A204.1 (cell line): Measurements from ENCODE around the gene GAB2.

Experiments used
- FAIRE-seq: peaks from 2 replicates; lab custom pipeline; 2012; peaks lifted over from hg19 to GRCh38; lab: Jason Lieb, UNC

GAB2 gene

DNA sequence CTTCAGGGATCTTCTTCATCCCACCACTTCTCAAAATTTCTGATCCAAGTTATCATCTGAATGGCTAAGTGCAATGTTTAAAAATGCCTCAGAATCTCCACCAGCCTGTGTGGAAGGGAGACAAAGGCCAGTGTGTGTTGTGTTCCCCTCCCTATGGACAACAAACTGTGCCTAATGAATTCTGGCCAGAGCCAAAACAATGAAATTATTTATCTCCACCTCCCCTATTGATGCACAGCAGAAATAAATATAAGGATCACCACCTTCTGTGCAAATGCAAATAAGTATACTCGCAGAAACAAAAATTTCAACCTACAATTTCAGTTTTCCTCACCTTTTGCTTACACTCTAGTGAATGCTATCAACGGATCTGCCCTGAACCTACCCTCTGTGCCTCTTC is 75.8 kb downstream of the GAB2 start:
- FAIRE-seq = no peak

DNA sequence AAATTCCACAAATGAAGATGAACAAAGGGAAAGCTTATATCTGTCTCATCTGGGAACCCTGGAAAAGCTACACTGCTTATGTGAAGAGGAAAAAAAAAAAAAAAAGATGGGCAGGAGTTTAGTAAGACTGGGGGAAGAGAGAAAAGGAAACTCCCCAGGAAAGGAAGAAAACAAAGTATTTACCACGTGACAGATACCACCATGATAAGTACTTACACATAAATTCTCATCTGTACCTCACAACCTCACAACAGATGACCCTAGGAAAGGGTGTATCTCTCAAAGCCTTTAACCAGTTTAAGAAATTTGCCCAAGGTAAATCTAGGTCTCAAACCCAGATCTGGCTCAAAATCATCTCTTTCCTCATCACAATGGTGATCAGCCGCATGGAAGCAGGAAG is 77.1 kb downstream of the GAB2 start:
- FAIRE-seq = no peak

DNA sequence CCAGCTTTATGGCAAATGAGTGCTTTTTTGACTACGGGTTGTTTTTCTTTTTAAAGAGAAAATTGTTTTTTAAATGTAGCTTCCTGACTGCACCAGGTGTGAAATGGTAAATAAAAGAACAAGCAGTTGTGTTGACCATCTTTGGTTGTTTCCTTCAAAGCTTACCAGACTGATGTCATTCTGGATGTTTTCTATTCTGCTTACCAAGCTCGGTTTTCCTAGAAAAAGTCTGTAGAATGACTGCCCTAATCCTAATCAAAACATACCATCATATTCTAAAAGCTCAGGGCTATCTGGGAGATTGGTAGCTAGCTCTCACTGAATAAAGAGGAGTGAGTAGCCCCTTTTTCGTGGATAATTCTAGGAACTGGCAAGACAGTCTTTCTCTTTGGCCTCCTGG is 77.7 kb downstream of the GAB2 start:
- FAIRE-seq = no peak

DNA sequence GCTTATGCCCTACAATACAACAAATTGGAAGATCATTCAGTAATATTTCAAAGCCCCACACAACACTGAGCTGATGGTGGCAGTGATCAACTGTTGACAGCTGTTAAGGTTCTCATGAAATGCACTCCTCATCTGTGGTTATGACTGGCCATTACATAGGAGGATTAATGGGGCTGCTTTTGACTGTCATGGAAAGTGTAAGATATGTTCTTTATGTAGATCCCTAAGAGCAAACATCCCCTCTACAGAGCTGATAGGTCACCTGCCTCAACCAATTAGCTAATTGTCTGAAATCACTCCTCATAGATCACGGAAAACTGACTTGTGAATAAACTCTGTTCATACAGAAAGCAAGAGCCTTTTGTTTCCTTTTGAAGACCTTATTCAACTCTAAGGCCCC is 78.1 kb downstream of the GAB2 start:
- FAIRE-seq = no peak

DNA sequence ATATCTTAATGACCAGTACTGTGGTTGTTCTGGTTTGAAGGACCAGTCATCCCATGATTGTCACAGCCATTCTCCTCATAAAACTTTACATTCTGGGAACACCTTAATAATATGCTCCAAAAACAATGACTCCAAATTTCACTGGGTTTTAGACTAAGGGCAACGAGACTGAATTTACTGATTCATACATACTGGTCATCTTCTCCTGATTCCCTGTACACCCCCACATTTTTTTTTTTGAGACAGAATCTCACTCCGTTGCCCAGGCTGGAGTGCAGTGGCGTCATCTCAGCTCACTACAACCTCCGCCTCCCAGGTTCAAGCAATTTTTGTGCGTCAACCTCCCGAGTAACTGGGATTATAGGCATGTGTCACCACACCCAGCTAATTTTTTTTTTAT is 78.9 kb downstream of the GAB2 start:
- no peak for FAIRE-seq

DNA sequence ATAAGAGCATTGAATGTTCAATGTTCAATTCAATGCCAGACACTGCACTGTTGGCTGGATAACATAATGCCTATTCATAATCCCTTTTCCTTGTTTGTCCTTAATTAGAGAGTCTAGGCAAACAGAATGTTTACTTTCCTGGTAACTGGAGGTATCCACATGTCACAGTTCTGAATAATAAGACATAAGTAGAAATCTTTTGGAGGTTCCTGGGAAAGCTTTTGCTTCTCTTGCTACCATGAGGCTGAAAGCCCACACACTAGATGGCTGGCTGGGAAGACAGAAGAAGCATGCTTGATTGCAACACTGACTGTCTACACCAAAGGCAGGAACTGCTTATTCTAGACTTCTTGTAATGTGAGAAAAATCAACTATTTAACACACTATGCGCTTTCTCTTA is 79.5 kb downstream of the GAB2 start:
- FAIRE-seq = no peak

DNA sequence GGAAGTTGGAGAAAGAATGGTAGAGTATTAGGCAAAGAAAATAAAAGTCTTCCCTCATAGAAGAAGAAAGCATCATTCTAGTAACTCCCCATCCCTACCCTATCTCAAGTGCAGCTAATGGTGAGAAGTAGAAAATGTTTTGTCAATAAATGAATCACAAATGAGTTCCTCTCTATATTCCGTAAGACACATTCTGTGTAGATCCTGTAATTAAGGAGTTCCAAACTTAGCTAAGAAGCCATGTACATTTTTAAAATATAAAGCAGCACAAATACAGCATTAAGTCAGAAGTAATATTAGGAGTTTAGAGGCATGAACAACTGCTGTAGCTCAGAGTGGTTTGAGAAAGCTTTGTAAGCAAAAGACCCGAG is 80.1 kb downstream of the GAB2 start:
- FAIRE-seq = no peak

DNA sequence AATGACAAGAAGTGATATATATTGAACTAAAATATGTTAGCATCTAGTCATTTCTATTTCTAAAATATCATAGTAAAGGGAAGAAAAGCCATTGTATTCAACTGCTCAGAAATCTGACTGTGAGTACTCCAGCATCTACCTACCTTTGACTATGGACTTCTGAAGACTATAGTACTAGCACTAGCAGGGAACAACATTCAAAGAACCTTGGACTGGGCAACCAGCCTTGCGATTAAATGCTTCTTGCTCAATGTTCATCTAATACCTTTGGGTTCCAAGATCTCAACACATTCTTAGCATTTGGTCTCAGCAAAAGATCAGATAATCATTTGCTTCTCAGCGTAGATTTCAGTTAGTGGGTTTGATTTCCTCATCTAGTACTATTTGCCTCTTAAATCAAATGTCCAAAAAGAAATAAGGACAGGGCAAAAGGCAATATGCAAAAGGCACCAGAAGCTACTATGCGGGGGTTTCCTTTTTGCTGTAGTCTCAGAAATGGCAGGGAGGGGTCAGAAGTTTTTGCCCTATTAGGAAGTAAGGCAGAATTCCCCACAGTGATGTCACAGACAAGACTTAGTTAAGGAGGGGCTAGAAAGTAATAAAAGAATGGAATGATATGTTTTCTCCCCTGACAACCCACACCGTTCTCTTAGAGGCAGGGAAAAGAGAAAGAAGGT is 80.6 kb downstream of the GAB2 start:
- FAIRE-seq = no peak

DNA sequence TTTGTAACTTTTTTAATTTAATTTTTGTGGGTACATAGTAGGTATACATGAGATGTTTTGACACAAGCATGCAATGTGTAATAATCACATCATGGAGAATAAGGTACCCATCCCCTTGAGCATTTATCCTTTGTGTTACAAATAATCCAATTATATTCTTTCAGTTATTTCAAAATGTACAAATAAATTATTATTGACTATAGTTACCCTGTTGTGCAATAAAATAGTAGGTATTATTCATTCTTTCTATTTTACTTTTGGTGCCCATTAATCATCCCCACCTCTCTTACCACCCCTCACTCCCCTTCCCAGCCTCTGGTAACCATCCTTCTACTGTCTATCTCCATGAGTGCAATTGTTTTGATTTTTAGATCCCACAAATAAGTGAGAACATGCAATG is 83.5 kb downstream of the GAB2 start:
- no peak for FAIRE-seq

DNA sequence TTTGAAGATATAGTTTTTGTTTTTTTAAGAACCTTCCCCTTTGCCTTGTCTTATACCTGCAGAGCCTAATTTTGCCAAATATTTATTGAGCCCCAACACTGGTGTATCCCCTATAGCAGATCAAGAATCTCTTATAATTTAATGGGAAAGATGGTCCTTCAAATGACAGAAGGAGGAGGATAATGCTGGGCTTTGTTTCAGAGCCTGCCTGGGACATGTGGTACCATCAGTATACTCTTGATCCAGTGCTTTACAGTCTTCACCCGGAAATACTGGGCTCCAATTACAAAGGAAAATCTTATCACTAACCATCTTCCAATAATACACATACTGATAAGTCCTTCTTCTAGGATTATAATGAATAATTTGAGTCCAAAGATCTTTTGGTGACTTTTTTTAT is 84.7 kb downstream of the GAB2 start:
- FAIRE-seq = no peak

DNA sequence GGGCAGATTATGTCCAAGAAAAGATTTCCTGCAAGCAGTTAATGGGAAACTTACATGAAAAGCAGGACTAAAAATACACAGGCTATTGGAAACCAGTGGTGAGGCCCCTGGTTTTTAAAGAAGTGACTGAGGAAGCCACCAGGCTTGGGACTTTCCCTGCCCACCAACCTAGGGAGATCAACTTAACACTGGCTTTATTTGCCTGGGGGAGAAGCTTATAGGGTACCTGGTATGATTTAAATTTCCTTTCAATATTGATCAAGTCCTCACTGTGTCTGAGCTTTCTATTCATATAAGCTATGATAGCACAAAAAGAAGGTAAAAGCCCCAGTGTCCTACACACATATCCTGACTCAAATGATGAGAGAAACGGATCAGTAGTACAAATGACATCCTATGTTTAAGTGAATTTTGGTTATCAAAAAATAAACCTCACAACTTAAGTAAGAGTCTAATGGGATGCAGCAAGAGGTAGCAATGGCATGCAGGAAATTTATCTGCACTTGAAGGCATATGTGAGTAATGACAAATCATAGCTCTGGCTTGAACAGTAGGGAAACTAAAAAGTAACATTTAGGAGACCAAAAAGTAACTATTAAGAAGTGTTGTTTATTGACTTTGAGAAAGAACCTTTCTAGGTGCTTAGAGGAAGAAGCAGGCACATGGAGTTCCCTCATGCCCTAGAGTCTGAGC is 85.3 kb downstream of the GAB2 start:
- no peak for FAIRE-seq

DNA sequence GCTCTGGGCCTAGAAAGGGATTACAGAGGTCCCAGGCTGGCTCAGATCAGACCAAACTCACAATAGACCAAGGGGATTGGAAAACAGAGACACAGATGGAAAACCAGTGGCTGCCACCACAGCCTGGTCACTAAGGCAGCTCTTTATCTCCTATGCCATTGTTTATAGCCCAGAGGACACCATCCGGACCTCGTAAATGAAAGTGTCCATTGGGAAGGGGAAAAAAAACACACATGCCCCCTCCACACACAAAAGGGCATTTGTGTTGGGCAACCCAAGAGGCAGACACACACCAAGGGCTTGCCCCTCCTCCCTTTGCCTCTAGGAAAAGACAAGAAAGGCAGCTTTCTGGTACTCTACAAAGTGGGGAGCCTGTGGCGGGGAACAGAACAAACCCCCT is 85.9 kb downstream of the GAB2 start:
- no peak for FAIRE-seq

DNA sequence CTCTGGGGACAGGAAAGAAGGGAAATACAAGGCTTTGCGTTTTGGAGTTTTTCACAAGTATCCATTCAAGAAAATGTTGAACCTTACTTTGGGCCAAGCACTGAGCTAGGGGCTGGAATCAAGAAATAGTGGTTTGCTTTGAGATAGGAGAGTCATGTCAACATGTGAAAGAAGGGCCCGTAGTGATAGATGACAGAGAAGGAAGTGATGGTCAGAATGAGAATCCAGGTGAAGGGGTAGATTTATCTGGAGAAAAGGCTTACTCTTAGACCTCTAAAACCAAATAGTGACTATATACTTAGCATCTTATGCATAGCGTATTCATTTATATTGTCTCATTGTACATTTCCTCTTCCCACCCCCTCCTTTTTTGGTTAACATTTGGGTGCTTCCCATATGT is 87.3 kb downstream of the GAB2 start:
- no peak for FAIRE-seq

DNA sequence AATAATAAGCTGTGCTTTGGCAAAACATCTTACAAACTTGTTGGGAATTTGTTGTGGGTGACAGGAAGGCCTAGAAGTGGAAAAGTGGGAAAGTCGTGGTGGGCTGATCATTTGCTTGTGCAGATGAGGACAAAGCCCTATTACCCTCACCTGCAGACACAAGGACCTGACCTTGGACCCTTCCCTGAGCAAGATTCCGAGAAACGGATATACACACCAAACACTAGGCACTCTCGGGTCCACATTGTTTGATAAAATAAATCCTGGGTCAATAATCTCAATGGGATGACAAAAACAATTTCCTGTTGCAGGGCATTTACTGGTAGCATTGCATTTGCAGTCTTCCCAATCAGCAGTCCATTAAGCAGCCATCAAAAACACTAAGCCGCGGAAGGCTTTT is 89.7 kb downstream of the GAB2 start:
- FAIRE-seq = no peak

DNA sequence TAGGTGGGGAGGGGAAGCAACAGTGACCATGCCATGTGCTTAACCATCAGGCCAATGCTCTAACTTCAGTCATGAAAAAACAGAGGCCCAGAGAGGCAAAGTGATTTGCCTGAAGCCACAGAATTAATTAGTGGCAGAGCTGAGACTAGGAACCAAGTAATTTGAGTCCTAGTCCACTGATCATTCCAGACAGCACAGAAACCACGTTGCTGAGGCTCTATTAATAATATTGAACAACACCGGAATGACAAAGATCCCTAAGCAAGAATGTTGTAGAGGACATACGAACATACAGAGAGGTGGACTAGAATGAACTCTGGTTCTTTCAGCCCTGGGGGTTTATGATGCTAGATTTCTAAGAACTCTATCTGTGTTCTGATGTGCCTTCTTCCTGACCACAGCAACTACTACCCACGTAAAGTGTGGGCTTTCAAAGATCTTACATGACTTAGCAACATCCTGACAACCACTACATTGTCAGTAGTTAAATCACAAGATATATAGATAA is 92.3 kb downstream of the GAB2 start:
- no peak for FAIRE-seq

DNA sequence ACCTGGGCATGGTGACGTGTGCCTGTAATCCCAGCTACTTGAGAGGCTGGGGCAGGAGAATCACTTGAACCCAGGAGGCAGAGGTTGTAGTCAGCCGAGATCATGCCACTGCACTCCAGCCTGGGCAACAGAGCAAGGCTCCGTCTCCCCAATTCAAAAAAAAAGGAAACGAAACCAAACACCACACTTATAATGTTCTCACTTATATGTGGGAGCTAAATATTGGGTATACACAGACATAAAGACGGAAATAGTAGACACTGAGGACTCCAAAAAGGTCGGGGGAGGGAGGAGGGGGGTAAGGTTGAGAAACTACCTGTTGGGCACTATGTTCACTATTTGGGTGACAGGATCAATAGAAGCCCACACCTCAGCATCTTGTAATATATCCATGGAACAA is 94.3 kb downstream of the GAB2 start:
- no peak for FAIRE-seq

DNA sequence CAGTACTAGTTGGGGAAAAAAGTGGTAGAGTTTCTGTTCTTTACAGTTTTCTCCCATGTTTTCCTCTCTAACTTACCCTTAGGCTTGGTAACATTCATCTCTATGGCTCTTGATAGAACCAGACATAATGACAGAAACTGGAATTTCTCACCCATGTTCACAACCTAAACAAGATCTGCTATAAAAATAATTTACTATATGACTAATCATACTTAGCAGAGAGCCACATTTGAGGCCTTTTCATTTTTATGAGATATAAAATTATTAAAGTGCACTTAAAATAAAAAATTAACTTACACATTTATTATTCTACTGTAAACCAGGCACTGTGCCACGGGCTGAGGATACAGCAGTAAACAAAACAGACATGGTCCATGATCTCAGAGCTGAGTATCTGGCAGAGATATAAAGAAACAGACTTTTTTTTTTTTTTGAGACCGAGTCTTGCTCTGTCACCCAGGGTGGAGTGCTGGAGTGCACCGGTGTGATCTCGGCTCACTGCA is 98.1 kb downstream of the GAB2 start:
- no peak for FAIRE-seq

DNA sequence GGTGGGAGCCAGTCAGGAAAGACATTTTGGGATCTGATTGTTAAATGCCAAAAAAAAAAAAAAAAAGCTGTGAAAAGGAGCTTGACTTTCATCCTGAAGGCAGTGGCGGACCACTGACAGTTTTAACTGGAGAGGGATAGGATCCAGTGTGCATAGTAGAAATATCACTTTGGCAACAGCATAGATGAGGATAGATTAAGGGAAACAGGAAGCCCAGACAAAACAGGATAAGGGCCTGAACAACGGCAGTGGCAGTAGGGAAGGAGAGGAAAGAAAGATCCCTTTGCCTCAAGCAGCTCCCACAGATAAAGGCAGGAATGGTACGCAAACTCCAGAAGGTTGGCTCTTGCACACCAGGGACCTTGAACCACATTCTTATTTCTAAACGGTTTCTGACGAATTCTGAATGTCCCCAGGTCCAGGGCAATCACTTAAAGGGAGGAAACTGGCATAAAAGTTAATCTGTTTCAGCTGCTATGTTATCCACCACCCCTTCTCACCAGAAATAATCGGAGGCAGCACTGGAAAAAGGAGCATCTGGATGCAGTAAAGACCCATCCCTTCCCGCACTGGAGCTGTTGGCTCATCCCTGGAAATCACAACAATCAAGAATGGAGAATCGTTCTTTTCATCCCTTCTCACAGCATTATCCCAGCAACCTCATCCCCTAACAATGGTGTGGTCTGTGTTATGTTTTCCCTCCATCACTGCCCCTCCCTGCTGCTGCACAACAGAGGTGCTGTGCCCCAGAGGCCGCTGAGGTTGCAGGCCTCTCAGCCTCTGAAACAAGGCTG is 99.1 kb downstream of the GAB2 start:
- no peak for FAIRE-seq

DNA sequence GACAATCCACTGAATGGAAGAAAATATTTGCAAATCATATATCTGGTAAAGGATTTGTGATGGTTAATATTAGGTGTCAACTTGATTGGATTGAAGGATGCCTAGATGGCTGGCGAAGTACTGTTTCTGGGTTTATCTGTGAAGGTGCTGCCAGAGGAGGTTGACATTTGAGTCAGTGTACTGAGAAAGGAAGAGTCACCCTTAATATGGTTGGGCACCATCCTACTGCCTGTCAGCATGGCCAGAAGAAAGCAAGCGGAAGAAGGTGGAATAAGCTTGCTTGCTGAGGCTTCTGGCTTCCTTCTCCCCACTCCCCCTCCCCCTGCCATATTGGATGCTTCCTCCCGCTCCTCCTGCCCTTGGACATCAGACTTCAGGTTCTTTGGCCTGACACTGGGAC is 101.9 kb downstream of the GAB2 start:
- no peak for FAIRE-seq

DNA sequence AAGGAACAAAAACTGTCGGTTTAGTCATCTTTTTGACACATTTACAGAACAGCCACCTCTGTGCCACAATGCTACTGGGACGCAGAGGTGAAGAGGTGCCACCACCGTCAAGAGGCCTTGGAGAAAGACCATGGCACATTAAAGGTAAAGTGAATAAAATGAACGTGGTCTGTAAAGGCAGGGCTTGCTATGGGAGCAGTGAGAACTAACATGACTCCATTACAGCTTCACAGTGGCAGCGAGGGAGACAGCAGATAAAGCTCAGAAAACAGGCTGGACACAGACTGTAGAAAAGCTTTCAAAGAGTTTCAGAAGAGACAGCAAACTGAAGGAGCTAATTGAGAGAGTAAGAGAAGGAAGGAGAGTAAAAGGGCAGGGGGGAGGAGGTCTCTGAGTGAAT is 102.9 kb downstream of the GAB2 start:
- FAIRE-seq = no peak

DNA sequence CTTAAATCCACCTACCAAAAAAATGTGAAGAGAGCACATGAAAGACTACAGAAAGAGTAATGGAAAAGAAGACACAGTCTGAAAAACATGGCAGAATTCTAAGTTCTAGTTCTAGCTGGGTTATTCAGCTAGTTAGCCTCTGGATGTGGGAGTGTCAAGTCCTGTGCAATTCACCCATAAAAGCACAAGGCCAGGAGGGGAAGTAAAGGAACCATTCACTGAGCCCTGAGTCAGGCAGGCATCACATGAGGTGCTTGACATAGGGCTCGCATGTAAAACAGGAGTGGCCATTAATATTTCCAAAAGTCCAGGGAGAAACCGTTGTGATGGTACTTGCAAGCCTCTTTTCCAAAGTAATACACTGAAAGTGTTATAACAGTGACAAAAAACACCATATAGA is 103.7 kb downstream of the GAB2 start:
- no peak for FAIRE-seq

DNA sequence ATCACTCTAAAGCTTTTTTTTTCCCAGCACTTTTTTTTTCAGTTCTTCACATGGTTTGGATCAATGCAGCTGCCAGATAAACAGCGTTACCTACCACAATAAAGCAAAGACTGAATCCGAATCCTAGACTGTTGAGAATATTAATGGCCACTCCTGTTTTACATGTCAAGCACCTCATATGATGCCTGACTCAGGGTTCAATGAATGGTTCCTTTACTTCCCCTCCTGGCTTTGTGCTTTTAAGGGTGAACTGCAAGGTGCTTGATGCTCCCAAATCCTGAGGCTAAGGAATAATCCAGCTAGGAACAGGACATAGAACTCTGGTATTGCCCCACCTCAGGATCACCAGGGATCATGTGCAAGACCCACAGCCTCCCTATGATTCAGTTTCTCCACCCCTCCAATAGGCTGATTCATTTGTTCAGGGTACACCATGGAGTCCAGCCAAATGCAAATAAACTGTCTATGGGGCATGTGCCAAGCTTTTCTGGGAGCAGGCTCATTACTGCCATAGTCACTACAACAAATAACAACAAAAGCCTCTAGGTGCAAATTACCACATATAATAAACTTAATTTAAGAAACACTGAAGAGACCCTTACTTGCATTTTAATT is 104.3 kb downstream of the GAB2 start:
- FAIRE-seq = no peak

DNA sequence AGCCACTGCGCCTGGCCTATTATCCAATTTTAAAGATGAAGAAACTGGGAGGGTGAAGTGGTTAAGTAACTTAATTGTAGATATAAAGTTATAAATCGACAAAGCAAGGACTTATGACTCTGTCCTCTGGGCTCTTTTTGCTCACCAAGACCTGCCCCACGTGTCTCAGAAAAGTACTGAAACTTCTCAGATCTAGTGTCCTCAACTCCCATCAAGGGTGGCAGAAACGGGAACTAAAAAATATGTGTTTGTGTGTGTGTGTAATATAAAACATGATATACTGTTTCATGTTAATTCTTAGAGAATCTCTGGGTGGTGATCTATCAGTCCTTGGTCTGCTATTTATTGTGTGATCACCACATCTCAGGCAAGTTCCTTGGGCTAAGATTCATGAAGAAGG is 104.9 kb downstream of the GAB2 start:
- FAIRE-seq = no peak
